ENCODE results near the gene TSACC.

TSACC gene

GRCh38 chr1:156394082-156394481 is 55.8 kb downstream of the TSACC start:
- DNase-seq (ENCODE audit: low read depth in 2 of 2), result no peak

GRCh38 chr1:156394835-156395461 is 56.6 kb downstream of the TSACC start:
- no peak for DNase-seq (ENCODE audit: low read depth in 2 of 2)
